H1 (cell line): ENCODE results near the gene MAP1B. TPM values are rescaled to one million over a fixed set of nuclear protein-coding genes. Genes with fewer than 3 reads are reported as not detected.

Source experiments
- CTCF ChIA-PET: fragments of 300-600 bp; sonication (Branson Sonifier 250); formaldehyde crosslinking; loops from one replicate; lab custom pipeline; 2021; ENCODE audit not compliant: partially characterized antibody; lab: Charles Lee
- POLR2A ChIA-PET: fragments of 300-600 bp; sonication (Branson Sonifier 250); formaldehyde crosslinking; loops from one replicate; lab custom pipeline; 2021; ENCODE audit warnings: inconsistent platforms; ENCODE audit not compliant: partially characterized antibody; lab: Charles Lee
- DNase-seq, 2 experiments: peaks; one replicate each; pipeline versions ENCODE4 v3.0.0 to v3.0.0-alpha.2; 2010 to 2022; ENCODE audit warnings: low spot score in 2 of 2, low read depth in 1 of 2, mixed read lengths in 1 of 2
- FAIRE-seq: peaks from 2 replicates; lab custom pipeline; 2011; peaks lifted over from hg19 to GRCh38; lab: Jason Lieb, UNC
- H2AFZ ChIP-seq: 2 replicates; pipeline ENCODE4 v1.8.1; 2012; ENCODE audit warnings: low read length, inconsistent platforms
- H2AK5ac ChIP-seq: 2 replicates; pipeline ENCODE4 v1.6.1; 2013; ENCODE audit warnings: low read depth, low read length
- H2BK120ac ChIP-seq: replicated peaks from 2 replicates; pipeline ENCODE3; 2013; ENCODE audit warnings: low read depth, low read length, inconsistent platforms
- H2BK12ac ChIP-seq: 2 replicates; pipeline ENCODE4 v1.6.1; 2013; ENCODE audit warnings: low read depth, low read length
- H2BK15ac ChIP-seq: 2 replicates; pipeline ENCODE4 v1.6.1; 2013; ENCODE audit warnings: low read length
- H2BK20ac ChIP-seq: 2 replicates; pipeline ENCODE4 v1.6.1; 2013; ENCODE audit warnings: low read length
- H2BK5ac ChIP-seq: 2 replicates; pipeline ENCODE4 v1.6.1; 2013; ENCODE audit warnings: low read depth, low read length
- H3K14ac ChIP-seq: 2 replicates; pipeline ENCODE4 v1.6.1; 2013; ENCODE audit warnings: inconsistent platforms; ENCODE audit not compliant: insufficient read length
- H3K18ac ChIP-seq: 2 replicates; pipeline ENCODE4 v1.6.1; 2013; ENCODE audit warnings: low read length; ENCODE audit errors: extremely low read depth
- H3K23ac ChIP-seq: 2 replicates; pipeline ENCODE4 v1.6.1; 2013; ENCODE audit warnings: inconsistent platforms; ENCODE audit not compliant: insufficient read length
- H3K23me2 ChIP-seq: 2 replicates; pipeline ENCODE4 v1.6.1; 2013; ENCODE audit warnings: low read depth, low read length
- H3K27ac ChIP-seq: 2 replicates; pipeline ENCODE4 v1.6.1; 2011; ENCODE audit warnings: low read depth, low read length, inconsistent platforms
- H3K27me3 ChIP-seq, 4 experiments: replicated peaks in 1 of 4; 1 replicate in 1 of 4; 2 replicates in 3 of 4; pipeline versions ENCODE4 v1.6.1 to v1.8.1; 2011 to 2013; ENCODE audit warnings: low read length in 3 of 4, mild to moderate bottlenecking in 3 of 4, inconsistent platforms in 2 of 4, mixed read lengths in 2 of 4, moderate library complexity in 1 of 4; ENCODE audit not compliant: control insufficient read depth in 3 of 4, insufficient read depth in 3 of 4; ENCODE audit errors: extremely low read depth in 1 of 4
- H3K36me3 ChIP-seq, 4 experiments: 2 replicates each; pipeline versions ENCODE4 v1.6.1 to v1.8.1; 2011 to 2013; ENCODE audit warnings: mild to moderate bottlenecking in 4 of 4, low read length in 3 of 4, moderate library complexity in 2 of 4, control low read depth in 1 of 4, inconsistent platforms in 1 of 4; ENCODE audit not compliant: insufficient read depth in 4 of 4, control insufficient read depth in 2 of 4
- H3K4ac ChIP-seq: replicated peaks from 2 replicates; pipeline ENCODE3; 2013; ENCODE audit warnings: low read length, low read depth, mixed read lengths, inconsistent platforms; ENCODE audit not compliant: insufficient read length
- H3K4me1 ChIP-seq, 4 experiments: replicated peaks in 1 of 4; 1 replicate in 1 of 4; 2 replicates in 3 of 4; pipeline versions ENCODE4 v1.6.1 to v1.8.1; 2011 to 2013; ENCODE audit warnings: low read length in 3 of 4, inconsistent platforms in 2 of 4, mixed read lengths in 1 of 4; ENCODE audit not compliant: insufficient read depth in 4 of 4, control insufficient read depth in 3 of 4
- H3K4me2 ChIP-seq, 2 experiments: 2 replicates each; pipeline versions ENCODE4 v1.6.1 to v1.8.1; 2011 to 2013; ENCODE audit warnings: low read depth in 2 of 2, low read length in 2 of 2, control low read depth in 1 of 2, inconsistent platforms in 1 of 2, mild to moderate bottlenecking in 1 of 2; ENCODE audit not compliant: insufficient read depth in 1 of 2
- H3K4me3 ChIP-seq, 4 experiments: fragments of 200-600, 300-600 bp in 1 of 4; sonication (generic), shearing (Covaris generic), sonication (Bioruptor Twin) in 1 of 4; 2 replicates each; pipeline versions ENCODE4 v1.5.1 to v1.8.1; 2011 to 2016; ENCODE audit warnings: low read length in 4 of 4, low read depth in 3 of 4, control low read depth in 2 of 4, inconsistent platforms in 2 of 4, mild to moderate bottlenecking in 2 of 4, mixed read lengths in 1 of 4, moderate library complexity in 1 of 4; ENCODE audit not compliant: insufficient read depth in 2 of 4; ENCODE audit errors: extremely low read depth in 1 of 4
- H3K56ac ChIP-seq: replicated peaks from 2 replicates; pipeline ENCODE3; 2013; ENCODE audit warnings: low read depth, mild to moderate bottlenecking, mixed read lengths, low read length, inconsistent platforms; ENCODE audit not compliant: insufficient read length
- H3K79me1 ChIP-seq: 2 replicates; pipeline ENCODE4 v1.6.1; 2013; ENCODE audit warnings: low read depth, low read length, control low read depth
- H3K79me2 ChIP-seq, 2 experiments: 2 replicates each; pipeline versions ENCODE4 v1.6.1 to v1.8.1; 2012 to 2013; ENCODE audit warnings: low read length in 2 of 2, mild to moderate bottlenecking in 2 of 2, inconsistent platforms in 1 of 2; ENCODE audit not compliant: insufficient read depth in 2 of 2, control insufficient read depth in 1 of 2
- H3K9ac ChIP-seq, 4 experiments: replicated peaks in 1 of 4; 1 replicate in 1 of 4; 2 replicates in 3 of 4; pipeline versions ENCODE4 v1.6.1 to v1.8.1; 2011 to 2013; ENCODE audit warnings: low read depth in 3 of 4, low read length in 3 of 4, control low read depth in 2 of 4, mild to moderate bottlenecking in 2 of 4, moderate library complexity in 2 of 4, inconsistent platforms in 1 of 4; ENCODE audit errors: extremely low read depth in 1 of 4
- H3K9me3 ChIP-seq, 2 experiments: 2 replicates each; pipeline versions ENCODE4 v1.6.1 to v1.8.1; 2012 to 2013; ENCODE audit warnings: mild to moderate bottlenecking in 2 of 2, moderate library complexity in 2 of 2, control low read depth in 1 of 2, inconsistent platforms in 1 of 2, low read depth in 1 of 2, low read length in 1 of 2, mixed read lengths in 1 of 2; ENCODE audit not compliant: insufficient read depth in 2 of 2
- H4K20me1 ChIP-seq, 2 experiments: replicated peaks in 1 of 2; 2 replicates each; pipeline versions ENCODE3 to v1.8.1; 2011 to 2013; ENCODE audit warnings: inconsistent platforms in 2 of 2, low read length in 2 of 2, mild to moderate bottlenecking in 1 of 2; ENCODE audit not compliant: insufficient read depth in 2 of 2, control insufficient read depth in 1 of 2
- H4K5ac ChIP-seq: 2 replicates; pipeline ENCODE4 v1.6.1; 2013; ENCODE audit warnings: low read length, low read depth, mixed read lengths, inconsistent platforms; ENCODE audit not compliant: insufficient read length
- H4K8ac ChIP-seq: 2 replicates; pipeline ENCODE4 v1.8.0; 2013; ENCODE audit warnings: mild to moderate bottlenecking, moderate library complexity, low read length, inconsistent platforms; ENCODE audit not compliant: insufficient read depth; ENCODE audit errors: extremely low read depth
- H4K91ac ChIP-seq: replicated peaks from 2 replicates; pipeline ENCODE3; 2013; ENCODE audit warnings: low read length, mixed read lengths, inconsistent platforms; ENCODE audit not compliant: insufficient read length
- FOSL1 ChIP-seq: IDR thresholded peaks from 2 replicates; pipeline ENCODE4 v1.6.1; 2011; ENCODE audit warnings: mild to moderate bottlenecking, low read depth, low read length, moderate library complexity; ENCODE audit not compliant: insufficient read depth
- RXRA ChIP-seq: IDR thresholded peaks from 2 replicates; pipeline ENCODE4 v1.6.1; 2011; ENCODE audit warnings: low read depth, mild to moderate bottlenecking, low read length, moderate library complexity; ENCODE audit not compliant: insufficient read depth
- USF2 ChIP-seq: IDR thresholded peaks from 2 replicates; pipeline ENCODE4 v1.6.1; 2011; ENCODE audit warnings: low read length, improper control_type of control experiment
- WGBS, 2 experiments: shearing (Covaris generic) in 1 of 2; methylation state at CpG; one replicate each; pipeline versions ENCODE4 v1.1.6 to v1.1.7; 2013 to 2015; ENCODE audit warnings: low lambda C conversion rate in 2 of 2, mixed read lengths in 2 of 2, inconsistent platforms in 1 of 2, low coverage in 1 of 2, missing lambda C conversion rate in 1 of 2; ENCODE audit not compliant: insufficient replicate concordance in 2 of 2, insufficient coverage in 1 of 2, insufficient read length in 1 of 2; ENCODE audit errors: extremely low coverage in 1 of 2, missing lambda C conversion rate in 1 of 2; 5-methylcytosine and 5-hydroxymethylcytosine counted together
- polyA plus RNA-seq, 7 experiments: library from polyadenylated mRNA; depleted of rRNA in 3 of 7; stranded (reverse) in 5 of 7; unstranded in 2 of 7; fragments of >200 nt in 5 of 7; fragments of 200-250 nt in 2 of 7; gene quantifications; 1 replicate in 5 of 7; 2 replicates in 1 of 7; 4 replicates in 1 of 7; pipeline versions ENCODE4 v1.2.1 to v1.2.3, GENCODE V29; 2011 to 2013; ENCODE audit warnings: missing spikeins in 2 of 7, mixed read lengths in 2 of 7
- total RNA-seq: library from RNA; stranded (reverse); fragmentation: NEBNext Ultra II Directional; extraction: Animal tissue kit (Norgen Biotek cat#: 25700); gene quantifications from 2 replicates; pipeline ENCODE4 v1.2.1, GENCODE V29; 2021

MAP1B gene
- total and polyA plus RNA-seq, 2 of the 8 experiments (the other 6 are each of a cell fraction or from before 2014, with no cell fraction given): 24.5 to 120 TPM

GRCh38 chr5:72147569-72147968, 40.3 kb downstream of the MAP1B start:
- peaks cover 0 to 18% of the 10 kb centered on the region in 2 experiments; a peak in 3 of 4 replicates for H3K79me2 ChIP-seq
- no peak overlapping the region for H4K8ac ChIP-seq
- H3K56ac ChIP-seq: no peak overlapping the region
- no peak overlapping the region for H2AFZ ChIP-seq
- H4K91ac ChIP-seq: no peak overlapping the region
- H3K4me3 ChIP-seq: no peak overlapping the region
- no peak overlapping the region for H4K5ac ChIP-seq
- H3K4ac ChIP-seq: no peak overlapping the region
- ChIA-PET POLR2A (interaction anchor here (1.4 kb wide), 1 partner anchor 9 kb away, joined by 4 read pairs; no protein-coding TSS in a partner anchor), CTCF (interaction anchor here (0.5 to 2.0 kb wide), 3 partner anchors 19 to 449 kb away, joined by 3 to 7 read pairs (median 3); no protein-coding TSS in a partner anchor)
- no peak overlapping the region for H2BK15ac ChIP-seq
- H3K9me3 ChIP-seq: no peaks in the 10 kb centered on the region
- H2AK5ac ChIP-seq: no peak overlapping the region
- peaks cover 2 to 13% (median 10%) of the 10 kb centered on the region in 4 experiments; a peak in 4 of 7 replicates for H3K4me1 ChIP-seq
- no peak for TF ChIP-seq FOSL1
- no peak for TF ChIP-seq RXRA
- TF ChIP-seq USF2: no peak
- WGBS, 2 experiments: 88% methylated on average over 4 of the region's 4 CpGs; no CpG with 5 or more reads in 1 of the 2 experiments
- H3K36me3 ChIP-seq: peaks cover 0 to 13% (median 1%) of the 10 kb centered on the region in 4 experiments; a peak in 2 of 8 replicates
- no peak overlapping the region for H2BK20ac ChIP-seq
- no peak overlapping the region for H2BK5ac ChIP-seq
- H3K23me2 ChIP-seq: no peaks in the 10 kb centered on the region
- FAIRE-seq (no peak), DNase-seq (no peak)
- H4K20me1 ChIP-seq: peaks cover 0 to 1% of the 10 kb centered on the region in 2 experiments
- no peak overlapping the region for H3K4me2 ChIP-seq
- H3K23ac ChIP-seq: no peak overlapping the region
- no peaks in the 10 kb centered on the region; the same call in none of the 2 replicates for H3K79me1 ChIP-seq
- H3K14ac ChIP-seq: no peak overlapping the region
- no peaks in the 10 kb centered on the region for H3K27me3 ChIP-seq
- no peak overlapping the region for H3K18ac ChIP-seq
- H2BK12ac ChIP-seq: no peak overlapping the region
- no peak overlapping the region for H3K27ac ChIP-seq
- no peak overlapping the region for H2BK120ac ChIP-seq
- no peak overlapping the region for H3K9ac ChIP-seq
